SW480 (cell line): ENCODE data around the gene FOXP4.

Experiments used
- DNase-seq: peaks from one replicate; pipeline ENCODE4 v3.0.0-alpha.2; 2016; ENCODE audit warnings: low spot score

The FOXP4 gene

GRCh38 chr6:41630069-41630468, 83.9 kb downstream of the FOXP4 start:
- no peak for DNase-seq

GRCh38 chr6:41630946-41631345, 84.8 kb downstream of the FOXP4 start:
- DNase-seq, result no peak

- no peak for DNase-seq
Measured at GRCh38 chr6:41633056-41633634, 87.0 kb downstream of the FOXP4 start.

GRCh38 chr6:41634657-41635056, 88.5 kb downstream of the FOXP4 start:
- DNase-seq, result no peak

- no peak for DNase-seq
Measured at GRCh38 chr6:41635365-41635764, 89.2 kb downstream of the FOXP4 start.

GRCh38 chr6:41636833-41637193, 90.6 kb downstream of the FOXP4 start:
- DNase-seq, result peak; percentile 84

- DNase-seq, result peak; percentile 23
Measured at GRCh38 chr6:41637194-41638001, 91.2 kb downstream of the FOXP4 start.

GRCh38 chr6:41638002-41638934, 92.1 kb downstream of the FOXP4 start, which contains the start of gene MDFI:
TSS of gene MDFI (plus strand) at chr6:41638468. CDS start at chr6:41638750, 282 bp downstream.
- no peak for DNase-seq

GRCh38 chr6:41638935-41639808, 93.0 kb downstream of the FOXP4 start:
- no peak for DNase-seq

- DNase-seq, result no peak
Measured at GRCh38 chr6:41639809-41640371, 93.7 kb downstream of the FOXP4 start.

GRCh38 chr6:41640426-41640825, 94.2 kb downstream of the FOXP4 start:
- DNase-seq, result no peak

- no peak for DNase-seq
Measured at GRCh38 chr6:41641352-41641925, 95.3 kb downstream of the FOXP4 start.

GRCh38 chr6:41642090-41642959, 96.1 kb downstream of the FOXP4 start:
- DNase-seq, result no peak

- DNase-seq, result no peak
Measured at GRCh38 chr6:41642960-41643898, 97.0 kb downstream of the FOXP4 start.

GRCh38 chr6:41643899-41644269, 97.7 kb downstream of the FOXP4 start:
- no peak for DNase-seq

GRCh38 chr6:41644297-41644879, 98.2 kb downstream of the FOXP4 start:
- DNase-seq, result peak; percentile 75

- peak; percentile 53 for DNase-seq
Measured at GRCh38 chr6:41645007-41645618, 98.9 kb downstream of the FOXP4 start.
